Gastroesophageal sphincter (tissue), 3 donors: ENCODE data around the gene IGBP1.

Source experiments
- EP300 ChIP-seq: sonication (generic); formaldehyde crosslinking; IDR thresholded peaks from one replicate; pipeline ENCODE4 v1.6.1; 2017; ENCODE audit warnings: antibody characterized with exemption, mild to moderate bottlenecking
- POLR2A ChIP-seq, 2 donors: fragments of 450-650 bp; IDR thresholded peaks; one replicate each; pipeline ENCODE4 v1.6.1; 2017; ENCODE audit warnings: antibody characterized with exemption in 2 of 2, mild to moderate bottlenecking in 2 of 2, moderate library complexity in 1 of 2
- POLR2AphosphoS5 ChIP-seq: sonication (generic); formaldehyde crosslinking; IDR thresholded peaks from one replicate; pipeline ENCODE4 v1.6.1; 2017; ENCODE audit warnings: antibody characterized with exemption
- TF ChIP-seq, protein P1 (sequence below), 4 experiments: fragments of 200-600 bp in 2 of 4; fragments of 450-650 bp in 2 of 4; sonication (generic) in 1 of 4; IDR thresholded peaks; one replicate each; pipeline ENCODE4 v1.5.1; 2017 to 2019; ENCODE audit warnings: antibody characterized with exemption in 4 of 4, mild to moderate bottlenecking in 2 of 4, moderate library complexity in 2 of 4

DNA sequence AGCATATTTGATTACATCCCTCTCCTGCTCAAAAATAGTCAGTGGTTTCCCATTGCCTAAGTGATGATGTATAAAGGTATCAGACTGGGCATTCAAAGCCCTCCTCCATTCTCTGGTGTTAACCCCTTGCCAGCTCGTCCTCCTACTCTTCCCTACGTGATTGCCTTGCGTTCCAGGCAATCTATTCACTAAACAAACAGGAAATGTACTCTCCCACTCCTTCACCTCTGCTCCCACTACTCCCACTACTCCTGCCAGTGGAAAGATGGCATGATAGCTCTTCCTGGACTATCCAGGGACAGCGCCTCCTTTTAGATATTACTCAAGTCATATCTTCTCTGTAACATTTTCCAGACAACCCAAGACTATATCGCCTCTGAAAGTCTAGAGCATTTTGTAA, 49.8 kb downstream of the IGBP1 start:
- TF ChIP-seq, protein P1, sequence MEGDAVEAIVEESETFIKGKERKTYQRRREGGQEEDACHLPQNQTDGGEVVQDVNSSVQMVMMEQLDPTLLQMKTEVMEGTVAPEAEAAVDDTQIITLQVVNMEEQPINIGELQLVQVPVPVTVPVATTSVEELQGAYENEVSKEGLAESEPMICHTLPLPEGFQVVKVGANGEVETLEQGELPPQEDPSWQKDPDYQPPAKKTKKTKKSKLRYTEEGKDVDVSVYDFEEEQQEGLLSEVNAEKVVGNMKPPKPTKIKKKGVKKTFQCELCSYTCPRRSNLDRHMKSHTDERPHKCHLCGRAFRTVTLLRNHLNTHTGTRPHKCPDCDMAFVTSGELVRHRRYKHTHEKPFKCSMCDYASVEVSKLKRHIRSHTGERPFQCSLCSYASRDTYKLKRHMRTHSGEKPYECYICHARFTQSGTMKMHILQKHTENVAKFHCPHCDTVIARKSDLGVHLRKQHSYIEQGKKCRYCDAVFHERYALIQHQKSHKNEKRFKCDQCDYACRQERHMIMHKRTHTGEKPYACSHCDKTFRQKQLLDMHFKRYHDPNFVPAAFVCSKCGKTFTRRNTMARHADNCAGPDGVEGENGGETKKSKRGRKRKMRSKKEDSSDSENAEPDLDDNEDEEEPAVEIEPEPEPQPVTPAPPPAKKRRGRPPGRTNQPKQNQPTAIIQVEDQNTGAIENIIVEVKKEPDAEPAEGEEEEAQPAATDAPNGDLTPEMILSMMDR (IDR thresholded peaks at IDR 0.05) = no peak
- TF ChIP-seq POLR2A (IDR thresholded peaks at IDR 0.05) (no peak), EP300 (no peak), POLR2AphosphoS5 (no peak)
